Sigmoid colon (tissue), 4 donors: ENCODE data around the gene SPTBN4.
A peak's percentile ranks its signal among the peaks of the same experiment; 100 is the strongest.

Experiments
- EP300 ChIP-seq, 4 donors: sonication (generic); formaldehyde crosslinking; IDR thresholded peaks; one replicate each; pipeline ENCODE4 v1.6.1; 2017; ENCODE audit warnings: antibody characterized with exemption in 4 of 4
- POLR2A ChIP-seq, 2 donors: fragments of 450-650 bp; IDR thresholded peaks; one replicate each; pipeline ENCODE4 v1.6.1; 2016; ENCODE audit warnings: antibody characterized with exemption in 2 of 2, mild to moderate bottlenecking in 2 of 2, moderate library complexity in 2 of 2
- POLR2AphosphoS5 ChIP-seq, 4 donors: sonication (generic); formaldehyde crosslinking; IDR thresholded peaks; one replicate each; pipeline ENCODE4 v1.6.1; 2017; ENCODE audit warnings: antibody characterized with exemption in 4 of 4
- TF ChIP-seq, protein P1 (sequence below), 4 experiments: fragments of 450-650 bp in 3 of 4; fragments of 200-600 bp in 1 of 4; IDR thresholded peaks; one replicate each; pipeline ENCODE4 v1.5.1; 2016 to 2019; ENCODE audit warnings: antibody characterized with exemption in 4 of 4, mild to moderate bottlenecking in 3 of 4, moderate library complexity in 2 of 4

DNA sequence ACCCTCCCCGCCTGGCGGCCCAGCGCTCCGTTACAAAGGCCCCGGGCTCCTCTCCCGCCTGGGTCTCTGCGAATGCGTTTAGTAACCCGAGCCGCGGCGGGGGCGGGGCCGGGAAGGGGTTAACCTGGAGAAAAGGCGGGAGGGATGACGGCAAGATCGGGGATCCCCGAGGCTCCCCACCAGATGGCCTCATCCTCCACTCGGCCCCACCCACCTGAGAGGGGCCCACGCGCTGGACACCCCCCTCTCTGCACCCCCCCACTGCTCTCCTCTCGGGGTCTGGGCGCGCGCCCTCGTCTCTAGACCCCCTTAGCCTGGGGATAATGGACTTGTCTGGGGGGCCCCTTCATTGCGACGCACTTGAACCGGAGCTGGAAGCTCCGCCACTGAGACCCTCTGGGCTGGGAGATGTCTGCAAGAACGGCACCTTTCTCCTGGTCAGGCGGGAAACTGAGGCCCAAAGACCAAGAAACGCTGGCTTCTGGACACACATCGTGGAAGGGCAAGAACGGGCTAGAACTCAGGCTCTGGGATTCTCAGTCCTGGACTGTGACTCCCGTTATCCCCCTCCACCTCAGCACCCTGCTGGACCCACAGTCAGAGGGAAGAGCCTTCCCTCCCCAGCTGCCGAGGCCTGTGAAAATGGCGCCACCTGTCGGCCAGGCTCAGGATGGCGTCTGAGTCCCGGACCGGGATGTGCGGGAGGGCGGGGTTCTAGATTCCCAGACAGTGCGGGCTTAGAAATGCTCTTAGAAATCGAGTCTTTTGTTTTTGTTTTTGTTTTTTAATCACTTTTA lies 131.5 kb downstream of the SPTBN4 start:
- no peak for TF ChIP-seq POLR2A (IDR thresholded peaks at IDR 0.05)
- TF ChIP-seq, protein P1, sequence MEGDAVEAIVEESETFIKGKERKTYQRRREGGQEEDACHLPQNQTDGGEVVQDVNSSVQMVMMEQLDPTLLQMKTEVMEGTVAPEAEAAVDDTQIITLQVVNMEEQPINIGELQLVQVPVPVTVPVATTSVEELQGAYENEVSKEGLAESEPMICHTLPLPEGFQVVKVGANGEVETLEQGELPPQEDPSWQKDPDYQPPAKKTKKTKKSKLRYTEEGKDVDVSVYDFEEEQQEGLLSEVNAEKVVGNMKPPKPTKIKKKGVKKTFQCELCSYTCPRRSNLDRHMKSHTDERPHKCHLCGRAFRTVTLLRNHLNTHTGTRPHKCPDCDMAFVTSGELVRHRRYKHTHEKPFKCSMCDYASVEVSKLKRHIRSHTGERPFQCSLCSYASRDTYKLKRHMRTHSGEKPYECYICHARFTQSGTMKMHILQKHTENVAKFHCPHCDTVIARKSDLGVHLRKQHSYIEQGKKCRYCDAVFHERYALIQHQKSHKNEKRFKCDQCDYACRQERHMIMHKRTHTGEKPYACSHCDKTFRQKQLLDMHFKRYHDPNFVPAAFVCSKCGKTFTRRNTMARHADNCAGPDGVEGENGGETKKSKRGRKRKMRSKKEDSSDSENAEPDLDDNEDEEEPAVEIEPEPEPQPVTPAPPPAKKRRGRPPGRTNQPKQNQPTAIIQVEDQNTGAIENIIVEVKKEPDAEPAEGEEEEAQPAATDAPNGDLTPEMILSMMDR (IDR thresholded peaks at IDR 0.05), result peak; percentile 93 to 97 (median 94)
- no peak for TF ChIP-seq POLR2AphosphoS5 (IDR thresholded peaks at IDR 0.05)
- no peak for TF ChIP-seq EP300 (IDR thresholded peaks at IDR 0.05)
